Upper lobe of right lung (tissue), 1 donor: ENCODE measurements around the gene NARF. TPM values are rescaled to one million over a fixed set of nuclear protein-coding genes. Genes with fewer than 3 reads are reported as not detected.

Experiments
- ATAC-seq: fragments of 200-7000 bp; cut with Tn5 transposase; one replicate; pipeline ENCODE4 v1.9.1; 2020; ENCODE audit warnings: mild to moderate bottlenecking, moderate library complexity
- DNase-seq: peaks from one replicate; pipeline ENCODE4 v3.0.0-alpha.2; 2020
- H3K27ac ChIP-seq: fragments of 200-600 bp; one replicate; pipeline ENCODE4 v1.8.0; 2022
- H3K27me3 ChIP-seq: fragments of 200-600 bp; one replicate; pipeline ENCODE4 v1.8.0; 2022; ENCODE audit warnings: mild to moderate bottlenecking
- H3K36me3 ChIP-seq: fragments of 200-600 bp; one replicate; pipeline ENCODE4 v1.8.0; 2022
- H3K4me1 ChIP-seq: fragments of 200-600 bp; one replicate; pipeline ENCODE4 v1.8.0; 2022
- H3K4me3 ChIP-seq: fragments of 200-600 bp; one replicate; pipeline ENCODE4 v1.8.0; 2022; ENCODE audit warnings: mild to moderate bottlenecking
- H3K9me3 ChIP-seq: fragments of 200-600 bp; one replicate; pipeline ENCODE4 v1.8.0; 2022
- intact Hi-C: fragments of 100-400 bp; cut with DNase I; formaldehyde crosslinking; loops from one replicate; pipeline ENCODE4 v1.11.0; 2022
- total RNA-seq: library from RNA; stranded (reverse); fragmentation: NEBNext Ultra II Directional; extraction: Animal tissue kit (Norgen Biotek cat#: 25700); gene quantifications from one replicate; pipeline ENCODE4 v1.2.1, GENCODE V29; 2021
- TF ChIP-seq, protein P1 (sequence below): fragments of 200-600 bp; IDR thresholded peaks from one replicate; pipeline ENCODE4 v1.8.0; 2022; ENCODE audit warnings: antibody characterized with exemption
- donor health status: DM: no; HTN: yes; CAD: no; lungs with severe emphysema.

Gene NARF
- total RNA-seq, 1 donor from 2014 or later: 54.1 TPM

DNA sequence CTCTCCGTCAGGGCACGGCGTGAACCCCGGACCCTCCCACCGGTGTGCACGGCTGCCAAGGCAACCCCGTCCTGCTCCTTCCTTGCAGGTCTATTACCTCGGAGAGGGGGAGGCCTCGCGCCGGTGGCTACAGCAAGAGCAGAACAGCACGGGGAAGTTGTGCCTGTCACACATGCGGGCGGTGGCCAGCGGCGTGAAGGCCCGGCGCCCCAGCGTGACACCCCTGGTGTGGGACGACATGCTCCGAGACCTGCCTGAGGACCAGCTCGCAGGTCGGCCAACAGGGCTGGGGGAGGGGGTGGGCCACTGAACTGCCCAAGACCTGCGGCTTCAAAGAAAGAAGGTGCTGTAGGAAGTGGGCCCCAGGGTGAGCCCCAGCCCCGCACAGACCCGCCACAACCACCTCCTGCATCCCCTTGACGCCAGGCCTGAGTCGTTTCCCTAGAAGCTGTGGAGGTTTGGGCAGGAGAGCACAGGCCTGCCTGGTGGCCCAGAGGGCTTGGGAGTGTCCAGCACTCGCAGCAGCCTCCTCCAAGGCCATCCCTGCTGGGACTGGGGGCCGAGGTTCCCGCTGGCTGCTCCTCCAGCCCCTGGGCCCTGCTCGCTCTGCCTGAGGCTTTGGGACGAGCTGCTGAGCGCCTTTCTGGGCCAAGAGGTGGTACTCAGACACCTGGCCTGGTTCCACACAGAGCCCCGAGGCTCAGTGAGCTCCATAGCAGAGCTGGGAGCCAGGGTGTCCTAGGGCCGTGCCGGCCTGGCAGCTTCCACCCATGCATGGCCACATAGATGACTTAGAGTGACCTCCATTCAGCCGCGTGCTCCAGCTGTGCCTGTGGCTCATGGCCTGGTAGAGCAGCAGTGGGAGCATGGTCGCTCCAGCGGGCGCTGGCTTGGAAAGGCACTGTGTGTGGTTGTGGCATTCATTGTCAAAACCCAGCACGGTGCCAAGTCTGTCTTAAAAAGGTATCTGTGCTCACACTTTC, 22.6 kb upstream of the NARF start:
- intact Hi-C loops: no loop called here
- H3K36me3 ChIP-seq: peaks cover 7% of the 10 kb centered on the region
- TF ChIP-seq, protein P1, sequence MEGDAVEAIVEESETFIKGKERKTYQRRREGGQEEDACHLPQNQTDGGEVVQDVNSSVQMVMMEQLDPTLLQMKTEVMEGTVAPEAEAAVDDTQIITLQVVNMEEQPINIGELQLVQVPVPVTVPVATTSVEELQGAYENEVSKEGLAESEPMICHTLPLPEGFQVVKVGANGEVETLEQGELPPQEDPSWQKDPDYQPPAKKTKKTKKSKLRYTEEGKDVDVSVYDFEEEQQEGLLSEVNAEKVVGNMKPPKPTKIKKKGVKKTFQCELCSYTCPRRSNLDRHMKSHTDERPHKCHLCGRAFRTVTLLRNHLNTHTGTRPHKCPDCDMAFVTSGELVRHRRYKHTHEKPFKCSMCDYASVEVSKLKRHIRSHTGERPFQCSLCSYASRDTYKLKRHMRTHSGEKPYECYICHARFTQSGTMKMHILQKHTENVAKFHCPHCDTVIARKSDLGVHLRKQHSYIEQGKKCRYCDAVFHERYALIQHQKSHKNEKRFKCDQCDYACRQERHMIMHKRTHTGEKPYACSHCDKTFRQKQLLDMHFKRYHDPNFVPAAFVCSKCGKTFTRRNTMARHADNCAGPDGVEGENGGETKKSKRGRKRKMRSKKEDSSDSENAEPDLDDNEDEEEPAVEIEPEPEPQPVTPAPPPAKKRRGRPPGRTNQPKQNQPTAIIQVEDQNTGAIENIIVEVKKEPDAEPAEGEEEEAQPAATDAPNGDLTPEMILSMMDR: no peak
- no peaks in the 10 kb centered on the region for H3K9me3 ChIP-seq
- no peak for DNase-seq
- H3K4me3 ChIP-seq: no peak overlapping the region
- no peaks in the 10 kb centered on the region for H3K27me3 ChIP-seq
- no peak overlapping the region for H3K27ac ChIP-seq
- H3K4me1 ChIP-seq: no peaks in the 10 kb centered on the region
- ATAC-seq: no peak

DNA sequence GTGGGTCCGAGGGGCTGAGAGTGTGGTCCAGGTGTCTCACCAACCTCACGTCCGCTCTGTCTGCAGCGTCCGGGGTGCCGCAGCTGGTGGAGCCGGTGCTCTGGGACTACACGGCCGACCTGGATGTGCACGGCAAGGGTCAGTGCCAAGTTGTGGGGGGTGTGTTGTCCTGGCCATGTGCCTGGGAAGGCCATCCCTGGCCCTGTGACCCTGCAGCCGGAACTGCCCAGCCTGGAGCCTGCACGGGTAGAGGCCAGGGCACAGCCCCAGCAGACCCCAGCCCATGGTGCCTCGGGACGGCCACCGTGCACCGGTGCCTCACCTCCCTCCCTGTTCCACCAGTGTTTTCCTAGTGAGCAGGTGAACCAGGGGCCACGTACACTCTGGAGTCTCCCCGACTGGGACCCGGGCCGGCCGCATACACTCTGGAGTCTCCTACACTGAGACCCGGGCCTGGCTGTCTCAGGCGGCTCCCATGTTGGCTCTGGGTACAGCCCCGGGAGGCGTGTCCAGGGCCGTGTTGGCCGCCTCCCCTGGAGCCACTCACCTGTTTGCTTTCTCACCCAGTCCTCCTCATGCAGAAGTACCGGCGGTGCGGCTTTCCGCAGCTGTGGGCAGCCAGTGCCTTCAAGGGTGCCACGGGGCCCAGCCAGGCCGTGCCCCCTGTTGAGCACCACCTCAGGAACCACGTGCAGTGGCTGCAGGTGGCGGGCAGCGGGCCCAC, 21.8 kb upstream of the NARF start:
- no peak overlapping the region for H3K4me3 ChIP-seq
- intact Hi-C loops: no loop called here

DNA sequence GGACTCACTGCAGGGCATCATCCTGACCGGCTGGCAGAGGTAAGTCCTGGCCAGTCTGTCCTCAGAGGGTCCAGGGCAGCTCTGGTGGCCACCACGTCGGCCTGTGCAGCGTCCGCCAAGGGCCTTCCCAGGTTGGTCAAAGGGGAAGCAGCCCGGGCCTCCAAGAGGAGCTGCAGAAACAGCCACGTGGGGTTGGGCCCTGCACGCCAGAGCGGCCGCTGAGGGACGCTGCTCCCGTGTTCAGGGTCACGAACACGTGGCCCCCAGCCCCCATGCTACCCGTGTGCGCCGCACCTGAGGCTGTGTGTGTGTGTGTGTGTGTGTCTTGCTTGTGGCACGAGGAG, 21.2 kb upstream of the NARF start:
- intact Hi-C loops: no loop called here
- TF ChIP-seq, protein P1: no peak
- Histone ChIP-seq H3K27me3 (no peaks in the 10 kb centered on the region), H3K27ac (no peak overlapping the region), H3K4me3 (no peak overlapping the region), H3K9me3 (no peaks in the 10 kb centered on the region), H3K4me1 (no peaks in the 10 kb centered on the region), H3K36me3 (peaks cover 10% of the 10 kb centered on the region)
- no peak for DNase-seq
- ATAC-seq: no peak

More for the DNA sequence above, 21.8 kb upstream of the NARF start:
- Histone ChIP-seq H3K27ac (no peak overlapping the region), H3K4me1 (no peaks in the 10 kb centered on the region), H3K36me3 (peaks cover 7% of the 10 kb centered on the region), H3K27me3 (no peaks in the 10 kb centered on the region), H3K9me3 (no peaks in the 10 kb centered on the region)
- ATAC-seq: no peak
- TF ChIP-seq, protein P1: no peak
- no peak for DNase-seq

DNA sequence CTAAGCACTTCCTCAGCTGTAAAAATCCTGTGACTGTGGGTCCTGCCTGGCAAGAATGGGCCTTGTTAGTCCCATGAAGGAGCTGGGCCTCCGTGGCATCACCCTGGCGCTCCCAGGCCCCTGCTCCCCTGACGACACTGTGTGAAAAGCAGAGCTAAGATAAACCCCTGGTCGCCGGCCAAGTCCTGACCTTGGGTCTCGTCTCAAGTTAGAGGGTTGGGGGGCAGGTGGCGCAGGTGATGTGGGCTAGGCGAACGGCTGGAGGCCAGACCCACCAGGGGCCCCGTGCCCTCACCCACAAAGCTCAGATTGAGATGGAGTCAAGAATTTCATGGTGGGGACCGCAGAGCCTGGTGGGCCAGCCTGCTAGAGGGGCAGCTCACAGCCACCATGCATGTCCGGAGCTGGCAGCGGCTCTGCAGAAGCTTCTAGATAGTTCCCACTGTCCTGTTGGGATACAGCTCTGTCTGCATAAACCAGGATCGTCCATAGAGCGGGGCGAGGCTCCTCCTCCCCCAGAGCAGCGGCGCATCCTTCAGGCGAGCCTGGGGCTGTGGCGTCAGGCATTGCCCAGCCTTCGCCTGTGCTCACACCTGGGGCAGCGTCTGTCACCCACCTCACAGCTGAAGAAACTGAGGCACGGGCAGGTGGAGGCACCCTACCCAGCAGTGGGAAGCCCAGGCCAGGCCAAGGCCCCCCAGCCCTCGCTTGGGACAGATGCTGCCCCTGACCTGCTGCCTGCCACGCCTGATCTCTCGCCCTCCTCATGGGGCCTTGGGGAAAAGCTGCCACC, 19.9 kb upstream of the NARF start:
- Histone ChIP-seq H3K9me3 (no peaks in the 10 kb centered on the region), H3K4me1 (no peaks in the 10 kb centered on the region), H3K27ac (no peak overlapping the region), H3K27me3 (no peaks in the 10 kb centered on the region), H3K36me3 (peaks cover 23% of the 10 kb centered on the region), H3K4me3 (no peak overlapping the region)
- intact Hi-C loops: no loop called here
- no peak for DNase-seq
- no peak for ATAC-seq
- TF ChIP-seq, protein P1: no peak

DNA sequence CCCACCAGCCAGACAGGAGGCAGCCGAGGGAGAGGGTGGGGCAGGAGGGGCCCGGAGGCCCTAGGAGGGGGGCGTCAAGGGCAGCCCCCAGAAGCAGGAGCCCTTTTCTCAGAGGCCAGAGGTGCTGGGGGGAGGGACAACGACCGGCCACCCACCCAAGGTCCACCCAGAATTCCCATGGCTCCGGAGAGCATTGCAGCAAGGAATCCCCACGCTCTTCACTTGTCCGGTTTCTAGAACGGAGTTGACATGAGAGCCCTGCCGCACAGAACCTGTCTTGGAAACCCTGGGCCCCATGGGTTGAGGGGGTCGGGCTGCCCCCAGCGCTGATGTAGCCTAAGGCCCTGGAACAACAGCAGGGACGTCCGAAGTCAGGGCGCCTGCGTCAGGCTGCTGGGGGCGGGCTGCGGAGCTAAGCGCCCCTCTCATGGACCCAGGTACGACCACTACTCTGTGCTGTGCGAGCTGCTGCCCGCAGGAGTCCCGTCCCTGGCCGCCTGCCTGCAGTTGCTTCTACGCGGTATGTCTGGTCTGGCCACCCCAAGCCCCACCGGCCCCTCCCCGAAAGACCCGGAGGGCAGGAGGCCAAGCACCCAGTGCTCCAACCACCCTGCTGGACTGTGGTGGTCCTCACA, 19.2 kb upstream of the NARF start:
- no peak overlapping the region for H3K4me3 ChIP-seq
- no peaks in the 10 kb centered on the region for H3K27me3 ChIP-seq
- TF ChIP-seq, protein P1: no peak
- intact Hi-C loops: no loop called here
- no peaks in the 10 kb centered on the region for H3K4me1 ChIP-seq
- H3K36me3 ChIP-seq: peaks cover 28% of the 10 kb centered on the region
- DNase-seq: peak; percentile 68
- no peaks in the 10 kb centered on the region for H3K9me3 ChIP-seq
- H3K27ac ChIP-seq: no peak overlapping the region
- ATAC-seq: no peak
